GM19328 (cell line): Measurements from ENCODE around the gene GTPBP2.
A peak's percentile ranks its signal among the peaks of the same experiment; 100 is the strongest.
"Not testable (repeated sequence)": the region's sequence is repeated elsewhere in the genome, so short reads cannot be mapped to it uniquely, and the experiment has no call there.

Experiments used
- ATAC-seq: cut with Tn5 transposase; IDR thresholded peaks from one replicate; pipeline ENCODE4 v1.9.1; 2021; ENCODE audit warnings: mild to moderate bottlenecking, moderate library complexity; ENCODE audit not compliant: unreplicated experiment

Gene GTPBP2

GRCh38 chr6:43658161-43658560 lies 29.1 kb upstream of the GTPBP2 start:
- no peak for ATAC-seq

DNA sequence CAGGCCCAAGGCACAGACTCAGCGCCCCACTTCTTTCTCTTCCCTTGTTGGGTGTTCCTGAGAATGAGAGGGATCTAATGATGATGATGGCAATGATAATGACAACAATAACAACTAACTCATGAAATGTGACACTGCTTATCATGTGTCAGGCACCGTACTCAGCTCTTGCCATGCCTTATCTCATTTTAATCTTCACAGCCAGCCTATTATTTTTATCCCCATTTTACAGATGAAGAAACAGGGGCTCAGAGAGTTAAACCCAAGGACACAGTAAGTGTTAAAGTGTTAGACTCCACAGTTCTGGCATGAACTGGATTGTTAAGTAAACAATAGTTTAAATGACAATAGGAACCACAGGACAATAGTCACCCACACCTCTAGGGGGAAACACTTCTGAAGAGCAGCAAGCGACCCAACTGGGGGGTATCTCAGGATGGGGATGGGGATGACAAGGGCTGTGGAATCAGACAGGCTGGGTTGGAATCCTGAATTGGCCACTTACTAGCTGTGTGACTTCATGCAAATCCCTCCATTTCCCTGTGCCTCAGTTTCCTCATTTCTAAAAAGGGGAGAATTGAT lies 28.2 kb upstream of the GTPBP2 start:
- ATAC-seq: no peak

- ATAC-seq: not testable (repeated sequence)
Measured at GRCh38 chr6:43652822-43653221, 23.8 kb upstream of the GTPBP2 start.

DNA sequence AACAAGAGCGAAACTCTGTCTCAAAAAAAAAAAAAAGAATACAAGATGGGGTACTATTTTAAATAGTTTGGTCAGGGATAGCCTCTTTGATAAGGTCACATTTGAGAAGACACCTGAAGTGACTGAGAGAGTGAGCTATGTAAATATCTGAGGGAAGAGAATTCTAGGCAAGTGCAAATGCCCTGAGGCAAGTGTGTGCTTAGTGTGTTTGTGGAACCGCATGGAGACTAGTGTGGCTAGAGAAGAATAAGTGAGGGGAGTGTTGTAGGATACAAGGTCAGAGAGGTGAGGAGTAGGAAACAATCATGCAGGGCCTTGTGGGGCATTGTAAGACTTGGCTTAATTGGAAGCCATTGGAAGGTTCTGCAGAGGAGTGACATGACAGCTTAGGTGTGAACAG lies 19.2 kb upstream of the GTPBP2 start:
- no peak for ATAC-seq

DNA sequence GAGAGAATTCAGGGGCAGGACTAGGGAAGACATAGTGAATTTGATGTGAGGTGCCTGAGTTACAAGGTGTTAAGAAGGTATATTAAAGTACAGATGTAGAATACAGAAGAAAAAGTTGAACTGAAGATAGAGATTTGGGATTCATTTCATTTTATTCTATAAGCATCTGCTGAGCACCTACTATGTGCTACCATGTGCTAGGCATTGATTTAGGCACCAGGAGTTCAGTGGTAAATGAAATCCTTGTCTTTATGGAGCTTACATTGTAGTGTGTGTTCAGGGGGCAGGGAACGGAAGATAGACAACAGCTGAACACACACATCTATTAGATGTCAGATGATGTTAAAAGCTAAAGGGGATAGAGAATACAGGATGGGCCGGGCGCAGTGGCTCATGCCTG lies 18.5 kb upstream of the GTPBP2 start:
- ATAC-seq: no peak

GRCh38 chr6:43645613-43645964 lies 16.5 kb upstream of the GTPBP2 start:
- no peak for ATAC-seq

DNA sequence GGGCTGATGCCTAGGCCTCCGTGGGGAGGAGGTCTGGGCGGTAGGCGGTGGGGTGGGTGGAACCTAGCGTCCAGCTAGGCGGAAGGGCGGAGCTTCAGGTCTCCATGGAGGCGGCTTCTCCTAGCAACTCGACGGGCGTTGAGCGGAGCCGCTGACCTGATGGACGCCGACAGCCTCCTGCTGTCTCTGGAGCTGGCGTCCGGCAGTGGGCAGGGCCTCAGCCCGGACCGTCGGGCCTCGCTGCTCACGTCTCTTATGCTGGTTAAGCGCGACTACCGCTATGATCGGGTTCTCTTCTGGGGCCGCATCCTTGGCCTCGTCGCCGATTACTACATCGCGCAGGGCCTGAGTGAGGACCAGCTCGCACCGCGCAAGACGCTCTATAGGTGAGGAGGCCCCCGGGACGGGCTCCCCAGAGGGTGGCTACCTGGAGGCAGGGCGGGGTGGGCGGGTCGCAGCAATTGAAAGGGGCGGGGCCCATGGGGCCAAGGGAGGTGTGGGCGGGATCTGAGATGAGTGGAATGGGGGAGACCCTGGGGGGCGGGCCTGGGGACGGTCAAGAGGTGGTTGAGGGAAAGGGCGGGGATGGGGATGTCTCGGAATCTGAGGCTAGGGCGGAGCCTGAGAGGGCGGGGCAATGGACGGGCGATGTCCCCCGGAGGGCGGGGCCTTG lies 16.0 kb upstream of the GTPBP2 start, which contains the start of gene RSPH9:
TSS of gene RSPH9 (plus strand) at position 97 of the 673 bp plus-strand sequence. CDS start at position 160, 63 bp downstream.
- no peak for ATAC-seq

- ATAC-seq: no peak
Measured at GRCh38 chr6:43639984-43640800, 11.1 kb upstream of the GTPBP2 start.

DNA sequence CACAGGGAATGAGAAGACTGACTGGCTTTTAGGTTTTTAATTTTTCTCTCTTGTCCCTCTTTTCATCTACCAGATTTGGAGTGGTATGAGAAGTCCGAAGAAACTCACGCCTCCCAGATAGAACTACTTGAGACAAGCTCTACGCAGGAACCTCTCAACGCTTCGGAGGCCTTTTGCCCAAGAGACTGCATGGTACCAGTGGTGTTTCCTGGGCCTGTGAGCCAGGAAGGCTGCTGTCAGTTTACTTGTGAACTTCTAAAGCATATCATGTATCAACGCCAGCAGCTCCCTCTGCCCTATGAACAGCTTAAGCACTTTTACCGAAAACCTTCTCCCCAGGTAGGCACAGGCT lies 7.2 kb upstream of the GTPBP2 start:
- ATAC-seq: no peak

DNA sequence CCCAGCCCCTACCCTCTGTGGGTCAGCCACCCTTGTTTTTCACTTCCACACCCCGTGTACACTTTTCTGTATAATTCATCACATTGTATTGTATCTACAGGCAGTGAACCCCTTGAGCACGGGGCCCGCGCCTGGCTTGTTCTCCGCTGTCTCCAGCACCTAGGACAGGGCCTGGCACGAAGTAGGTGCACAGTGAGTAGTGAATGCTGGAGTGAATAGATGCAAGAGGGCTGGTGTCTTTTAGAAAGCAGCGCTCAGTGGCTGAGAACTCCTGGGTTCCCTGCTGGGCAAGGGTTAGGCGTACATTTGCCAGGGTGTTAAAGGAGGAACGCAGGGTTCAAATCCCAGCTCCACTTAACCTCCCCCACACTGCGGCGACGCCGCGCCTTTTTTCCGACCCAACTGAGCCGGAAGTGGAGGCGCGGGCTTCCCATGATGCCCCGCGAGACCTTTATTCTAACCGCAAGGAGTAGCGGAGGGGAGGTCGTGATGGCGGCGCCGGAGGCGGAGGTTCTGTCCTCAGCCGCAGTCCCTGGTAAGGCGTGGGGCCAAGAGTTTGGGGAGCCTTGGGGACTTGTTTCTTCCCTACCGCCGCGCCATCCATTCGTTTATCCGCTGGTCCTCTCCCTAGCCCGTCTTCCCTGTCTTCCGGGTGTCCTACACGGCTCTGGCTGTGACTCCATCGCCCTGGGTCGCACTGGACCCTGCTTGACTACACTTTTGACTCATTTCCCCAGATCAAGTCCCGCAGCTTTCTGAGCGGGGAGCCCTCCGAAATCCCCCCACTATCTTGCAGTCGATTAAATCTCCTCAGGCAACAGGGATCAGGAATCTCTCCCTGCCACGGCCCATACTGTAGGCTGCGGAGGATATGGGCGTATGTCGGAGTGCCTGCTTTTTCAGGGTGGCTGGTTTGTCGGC lies 6.6 kb upstream of the GTPBP2 start, which contains the start of gene MAD2L1BP:
TSS of gene MAD2L1BP (plus strand) at position 454 of the 921 bp plus-strand sequence. CDS start at position 490, 36 bp downstream.
- ATAC-seq: peak; percentile 68

DNA sequence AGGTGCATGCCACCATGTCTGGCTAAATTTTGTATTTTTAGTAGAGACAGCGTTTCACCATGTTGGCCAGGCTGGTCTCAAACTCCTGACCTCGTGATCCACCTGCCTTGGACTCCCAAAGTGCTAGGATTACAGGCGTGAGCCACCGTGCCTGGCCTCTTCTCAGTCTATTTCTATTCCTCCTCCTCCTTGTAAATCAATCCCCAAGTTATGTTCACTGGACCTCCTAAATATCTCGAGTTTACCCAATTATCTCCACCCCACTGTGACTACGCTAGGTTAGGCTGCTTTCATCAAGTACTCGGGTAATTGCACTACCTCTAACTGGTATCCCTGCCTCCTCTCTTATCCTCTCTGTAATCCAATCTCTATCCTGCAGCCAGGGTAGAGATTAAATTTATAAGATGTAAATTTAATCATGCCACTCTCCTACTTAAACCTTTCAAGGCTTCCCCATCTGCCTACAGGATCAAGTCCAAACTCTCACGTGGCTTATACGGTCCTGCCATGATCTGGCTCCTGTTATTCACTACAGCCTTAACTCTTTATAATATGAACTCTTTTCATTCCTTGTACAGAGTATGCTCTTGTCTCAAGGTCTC lies 5.7 kb upstream of the GTPBP2 start:
- no peak for ATAC-seq

DNA sequence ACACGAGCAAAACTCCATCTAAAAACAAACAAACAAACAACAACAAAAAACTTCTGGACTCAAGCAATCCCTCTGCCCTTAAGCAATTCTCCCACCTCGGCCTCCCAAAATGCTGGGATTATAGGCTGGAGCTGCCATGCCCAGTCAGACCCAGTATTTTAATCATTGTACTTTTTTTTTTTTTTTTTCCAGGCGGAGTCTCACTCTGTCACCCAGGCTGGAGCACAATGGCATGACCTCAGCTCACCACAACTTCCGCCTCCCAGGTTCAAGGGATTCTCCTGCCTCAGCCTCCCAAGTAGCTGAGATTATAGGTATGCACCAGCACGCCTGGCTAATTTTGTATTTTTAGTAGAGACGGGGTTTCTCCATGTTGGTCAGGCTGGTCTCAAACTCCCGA lies 3.9 kb upstream of the GTPBP2 start:
- not testable (repeated sequence) for ATAC-seq

- no peak for ATAC-seq
Measured at GRCh38 chr6:43630980-43631619, 2.0 kb upstream of the GTPBP2 start.

DNA sequence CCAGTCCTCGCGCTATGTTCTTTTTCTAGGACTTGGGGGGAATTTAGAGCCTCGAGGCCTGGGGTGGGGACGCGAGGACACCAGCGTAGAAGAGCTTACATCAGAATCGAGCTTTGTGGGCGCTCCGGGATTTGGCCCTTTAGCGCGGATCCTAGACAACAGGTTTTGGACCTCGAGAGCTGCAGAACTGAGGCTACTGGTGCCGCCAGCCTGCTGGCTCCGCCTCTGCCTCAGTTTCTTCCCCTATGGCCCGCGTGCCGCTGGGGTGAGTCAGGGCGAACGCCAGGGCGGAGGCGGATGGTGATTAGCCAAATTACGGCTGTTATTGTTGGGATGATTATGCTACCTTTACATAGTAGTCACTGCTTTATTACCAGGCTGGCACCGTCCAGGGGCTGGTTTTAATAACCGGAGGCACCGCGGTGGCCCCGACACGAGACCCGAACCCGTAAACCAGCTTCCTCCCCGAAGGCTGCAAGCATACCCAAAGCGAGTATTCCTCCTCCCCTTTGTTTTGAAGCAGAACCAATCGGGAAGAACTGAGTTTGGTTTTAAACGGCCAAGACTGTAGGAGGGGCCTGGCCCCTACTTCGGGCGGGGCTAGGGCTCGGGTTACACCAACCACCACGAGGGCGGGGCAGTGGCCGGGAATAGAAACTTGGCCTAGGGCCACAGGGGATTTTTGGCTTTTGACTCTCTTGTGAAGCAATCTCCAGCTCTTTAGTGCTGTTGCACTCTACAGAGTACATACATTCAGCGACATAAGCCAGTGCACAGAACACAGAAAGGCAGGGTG lies 639 bp upstream of the GTPBP2 start:
- ATAC-seq: peak; percentile 71

- ATAC-seq: no peak
Measured at GRCh38 chr6:43628393-43629103, 516 bp downstream of the GTPBP2 start.

DNA sequence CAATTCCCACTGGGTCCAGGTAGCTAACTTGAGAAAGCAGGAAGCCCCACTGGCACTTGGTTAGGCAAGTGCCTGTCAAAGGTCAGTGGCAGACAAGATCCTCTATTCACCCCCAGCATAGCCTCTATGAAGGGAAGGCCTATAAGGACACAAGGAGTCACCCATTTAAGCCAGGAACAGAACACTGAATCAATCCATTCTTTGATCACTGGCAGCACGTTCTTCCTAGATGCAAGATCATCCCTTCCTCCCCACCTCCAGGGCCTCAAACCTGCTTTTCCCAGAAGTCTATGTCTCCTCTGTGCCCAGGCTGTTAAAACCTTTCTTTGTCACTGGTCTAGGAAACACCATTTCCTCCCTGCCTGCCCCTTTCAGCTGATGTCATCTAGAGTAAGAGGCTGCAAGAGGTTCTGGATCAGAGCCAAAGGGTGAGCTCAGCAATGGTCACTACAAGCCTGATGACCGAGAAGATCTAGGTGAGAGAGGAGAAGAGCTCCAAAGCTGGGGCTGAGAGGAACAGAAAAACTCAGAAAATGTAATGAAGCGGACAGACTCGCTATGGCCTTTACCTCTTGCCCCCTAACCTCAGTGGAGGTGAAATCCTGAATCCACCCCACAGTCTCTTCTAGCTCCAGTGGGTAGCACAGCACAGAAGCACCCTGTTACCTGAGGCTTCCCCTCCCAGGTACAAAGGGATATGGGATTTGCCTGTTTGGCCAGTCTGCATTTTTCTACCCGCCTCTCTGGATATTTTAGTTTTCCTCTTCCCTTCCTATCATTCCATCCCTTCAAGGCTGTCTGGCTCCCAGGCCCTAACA lies 1.8 kb downstream of the GTPBP2 start:
- ATAC-seq: no peak

- no peak for ATAC-seq
Measured at GRCh38 chr6:43625393-43625992, 3.6 kb downstream of the GTPBP2 start.
